ENCODE data around the gene LAPTM5.
"Not testable (repeated sequence)": the region's sequence is repeated elsewhere in the genome, so short reads cannot be mapped to it uniquely, and the experiment has no call there.

Gene LAPTM5

GRCh38 chr1:30689901-30690645 is 67.5 kb downstream of the LAPTM5 start:
- no peak for DNase-seq

DNA sequence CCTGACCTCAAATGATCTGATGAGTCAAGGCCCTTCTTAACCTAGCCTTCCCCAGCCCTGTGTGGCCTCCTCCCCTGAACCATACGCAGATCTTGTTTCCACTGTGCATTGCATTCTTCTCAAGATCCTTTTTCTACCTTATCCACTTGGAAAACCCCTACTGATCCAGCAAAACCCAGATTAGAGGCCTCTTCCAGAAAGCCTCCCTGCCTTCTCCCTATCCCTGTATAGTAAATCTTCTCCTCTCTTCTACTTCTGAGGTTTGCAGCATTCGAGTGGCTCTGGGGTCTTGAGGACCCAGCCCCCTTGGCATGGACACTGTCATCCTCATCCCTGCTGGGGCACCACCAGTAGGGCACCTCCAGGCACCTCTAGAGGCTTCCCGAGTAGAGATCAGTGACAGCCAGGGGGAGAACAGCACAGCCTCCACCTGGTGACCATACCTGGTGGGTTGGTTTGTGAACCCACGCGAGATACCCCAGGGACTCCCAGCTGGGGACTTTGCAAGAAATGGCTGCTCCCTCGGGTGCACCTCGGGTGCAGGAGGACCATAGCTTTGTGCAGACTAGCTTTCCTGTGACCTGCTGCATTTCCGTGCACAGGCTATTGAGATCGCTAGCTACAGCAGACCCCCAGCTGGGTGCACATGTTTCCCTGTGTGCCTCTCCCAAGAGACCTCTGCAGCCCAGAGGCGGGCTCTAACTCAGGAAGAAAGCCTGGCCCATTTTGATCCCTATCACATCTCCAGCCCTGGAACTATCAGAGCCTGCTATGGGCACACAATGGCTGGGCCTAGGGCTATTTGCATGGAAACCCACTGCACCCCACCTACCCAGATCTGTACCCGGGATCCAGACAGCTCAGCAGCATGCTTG is 68.4 kb downstream of the LAPTM5 start:
- no peak for DNase-seq

GRCh38 chr1:30688516-30688915 is 69.1 kb downstream of the LAPTM5 start:
- DNase-seq, result not testable (repeated sequence)

DNA sequence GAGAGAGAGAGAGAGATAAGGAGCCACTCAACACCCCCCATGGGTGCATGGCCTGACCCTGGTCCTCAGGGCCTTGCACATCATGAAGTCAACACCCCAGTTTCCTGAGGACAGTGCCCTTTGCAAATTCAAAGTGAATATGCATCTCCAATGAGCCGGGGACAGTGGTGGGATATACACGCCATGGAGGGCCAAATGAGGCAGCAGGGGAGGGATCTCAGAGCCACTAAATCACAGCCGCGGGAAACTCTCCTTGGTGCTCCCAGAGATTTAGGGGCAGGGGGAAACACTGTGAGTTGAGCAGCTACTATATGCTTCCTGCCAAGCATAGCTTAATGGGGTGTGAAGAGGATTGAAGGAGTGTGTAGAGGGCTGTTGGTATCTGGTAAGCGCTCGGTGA is 69.7 kb downstream of the LAPTM5 start:
- no peak for DNase-seq

- no peak for DNase-seq
Observed at GRCh38 chr1:30686236-30686935, 71.2 kb downstream of the LAPTM5 start.

DNA sequence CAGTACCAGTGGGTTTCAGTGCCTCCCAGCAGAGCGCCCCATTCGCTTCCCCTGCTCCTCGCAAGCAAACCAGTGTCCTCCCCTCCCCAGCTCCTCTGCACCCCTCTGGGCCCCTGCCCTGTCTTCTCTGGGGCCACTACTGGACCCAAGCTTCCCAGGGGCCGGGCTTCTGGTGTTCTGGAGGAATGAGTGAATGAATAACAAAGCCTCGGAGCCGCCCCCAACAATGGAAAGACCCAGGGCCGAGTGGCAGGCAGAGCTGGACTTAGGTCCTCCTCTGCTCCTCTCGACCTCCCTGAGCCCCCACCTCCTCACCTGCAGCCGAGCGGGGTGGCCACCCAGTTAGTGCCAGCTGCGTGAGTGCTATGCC is 71.8 kb downstream of the LAPTM5 start:
- no peak for DNase-seq

DNA sequence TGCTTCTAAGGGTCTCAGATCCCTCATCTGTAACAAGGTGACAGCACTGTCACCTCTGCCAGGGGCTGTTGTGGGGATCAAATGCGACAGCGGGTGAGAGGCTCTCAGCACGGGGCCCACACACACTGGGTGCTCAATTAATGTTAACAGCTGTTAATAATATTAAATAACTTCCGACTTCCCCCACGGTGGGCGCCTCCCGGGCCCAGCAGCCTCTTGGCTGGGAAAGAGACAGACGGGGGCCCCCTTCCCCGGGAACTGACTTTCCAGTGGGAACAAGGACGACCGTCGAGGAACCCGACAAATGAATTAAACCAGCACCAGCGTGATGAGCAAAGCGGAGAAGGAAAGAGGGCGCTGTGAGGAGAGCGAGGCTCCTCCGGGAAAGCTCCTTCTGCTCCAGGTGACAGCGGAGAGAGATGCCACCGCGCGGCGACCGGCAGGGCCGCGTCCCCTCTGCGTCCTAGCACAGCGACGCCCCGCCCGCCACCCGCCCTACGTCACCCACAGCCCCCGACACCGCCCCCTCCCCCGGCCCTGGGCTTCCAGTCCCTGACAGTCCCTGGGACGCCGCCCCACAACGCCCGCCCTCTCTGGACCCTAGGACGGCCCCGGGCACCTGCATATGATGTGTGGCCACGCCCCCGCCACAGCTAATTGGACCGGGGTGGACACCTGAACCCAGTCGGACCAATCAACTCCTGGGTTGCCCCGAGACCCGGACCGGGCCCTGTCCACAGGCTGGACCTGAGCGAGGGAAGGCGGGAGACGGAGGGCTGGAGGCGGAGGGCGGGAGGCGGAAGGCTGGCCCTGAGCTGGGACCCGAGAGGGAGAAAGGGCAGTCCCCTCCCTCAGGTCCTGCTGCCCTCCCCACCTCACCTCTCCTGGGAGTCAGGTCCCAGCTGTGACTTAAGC is 72.4 kb downstream of the LAPTM5 start:
- DNase-seq, result peak; percentile 17

- DNase-seq, result no peak
Observed at GRCh38 chr1:30684259-30684658, 73.3 kb downstream of the LAPTM5 start.

DNA sequence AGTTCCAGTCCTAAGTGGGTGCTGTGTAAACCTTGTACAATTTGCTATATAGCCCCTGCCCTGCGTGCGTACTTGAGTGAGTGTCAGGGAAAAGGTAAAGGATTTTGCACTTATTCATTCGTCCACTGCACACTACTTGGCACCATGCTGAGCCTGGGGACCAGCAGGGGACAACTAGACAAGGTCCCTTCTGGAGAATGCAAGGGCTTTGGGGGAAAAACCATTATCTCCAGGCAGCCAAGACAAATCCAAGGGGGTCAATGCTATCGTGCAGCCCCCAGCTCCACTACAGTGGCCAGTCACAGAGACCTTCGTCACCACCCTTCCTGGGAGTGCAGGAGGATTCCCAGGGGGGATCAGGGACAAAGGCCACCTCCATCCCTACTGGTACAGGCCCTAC is 73.9 kb downstream of the LAPTM5 start:
- DNase-seq, result no peak
